Measurements from ENCODE around the gene ASZ1.

DNA sequence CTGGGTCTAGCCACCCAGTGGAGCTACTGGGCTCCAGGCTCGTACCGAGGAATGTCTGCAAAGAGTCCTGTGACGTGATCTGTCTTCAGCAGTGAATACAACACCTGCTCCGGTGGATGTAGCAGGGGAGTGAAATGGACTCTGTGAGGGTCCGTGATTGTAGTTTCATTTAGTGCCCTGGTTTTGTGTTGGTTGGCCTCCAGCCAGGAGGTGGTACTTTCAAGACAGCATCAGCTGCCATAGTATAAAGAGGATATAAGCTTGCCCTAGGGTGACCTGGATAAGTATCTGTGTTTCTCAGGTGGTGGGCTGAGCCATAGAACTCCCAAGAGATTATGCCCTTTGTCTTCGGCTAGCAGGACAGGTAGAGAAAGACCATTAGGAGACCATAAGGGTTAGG lies 79.8 kb downstream of the ASZ1 start:
- TF ChIP-seq CTCF (IDR thresholded peaks at IDR 0.05; ENCODE audit: borderline replicate concordance, extremely low read depth, low read length, poor library complexity, severe bottlenecking) (no peak), EZH2 (IDR thresholded peaks at IDR 0.05; ENCODE audit: borderline replicate concordance, low read depth, low read length, severe bottlenecking) (no peak)

Measured in DND-41 (cell line).